T-cell (primary cell): Measurements from ENCODE around the gene TLR2. TPM values are rescaled to one million over a fixed set of nuclear protein-coding genes. Genes with fewer than 3 reads are reported as not detected.

Source experiments
- ATAC-seq, 4 experiments: fragments of 200-7000 bp in 3 of 4; fragments of 150-1000 bp in 1 of 4; cut with Tn5 transposase; replicated peaks in 1 of 4; 1 replicate in 3 of 4; 2 replicates in 1 of 4; pipeline ENCODE4 v1.10.0; 2021; ENCODE audit warnings: moderate library complexity in 3 of 4, mild to moderate bottlenecking in 2 of 4, moderate number of reproducible peaks in 1 of 4
- CTCF ChIA-PET, 2 donors: fragments of 300-600 bp; sonication (Branson Sonifier 250); formaldehyde crosslinking; loops; one replicate each; lab custom pipeline; 2022; ENCODE audit warnings: antibody characterized with exemption in 2 of 2; lab: Charles Lee
- POLR2A ChIA-PET, 2 donors: fragments of 300-600 bp; sonication (Branson Sonifier 250); formaldehyde crosslinking; loops; one replicate each; lab custom pipeline; 2022; ENCODE audit warnings: antibody characterized with exemption in 2 of 2; lab: Charles Lee
- DNase-seq, 35 experiments: peaks; one replicate each; pipeline versions ENCODE4 v3.0.0 to v3.0.0-alpha.2; 2013 to 2023
- H3K27ac ChIP-seq: one replicate; pipeline ENCODE4 v1.5.1; 2013; ENCODE audit warnings: low read length
- H3K27me3 ChIP-seq, 2 experiments: replicated peaks in 1 of 2; 1 replicate in 1 of 2; 2 replicates in 1 of 2; pipeline versions ENCODE4 v1.6.1 to v1.7.0; 2013; ENCODE audit warnings: low read length in 1 of 2, mixed read lengths in 1 of 2; ENCODE audit not compliant: control insufficient read depth in 2 of 2, insufficient read depth in 2 of 2; ENCODE audit errors: extremely low read depth in 1 of 2
- H3K36me3 ChIP-seq, 2 donors: 1 replicate in 1 of 2; 2 replicates in 1 of 2; pipeline versions ENCODE4 v1.6.1 to v1.7.0; 2013; ENCODE audit warnings: low read length in 1 of 2; ENCODE audit not compliant: control insufficient read depth in 2 of 2, insufficient read depth in 1 of 2; ENCODE audit errors: extremely low read depth in 1 of 2
- H3K4me1 ChIP-seq, 2 experiments: 1 replicate in 1 of 2; 2 replicates in 1 of 2; pipeline versions ENCODE4 v1.6.1 to v1.7.0; 2013; ENCODE audit warnings: low read length in 2 of 2, mixed read lengths in 1 of 2; ENCODE audit not compliant: insufficient read depth in 2 of 2, control insufficient read depth in 1 of 2; ENCODE audit errors: extremely low read depth in 1 of 2
- H3K4me3 ChIP-seq, 2 donors: 1 replicate in 1 of 2; 2 replicates in 1 of 2; pipeline versions ENCODE4 v1.5.1 to v1.7.0; 2013; ENCODE audit warnings: mild to moderate bottlenecking in 2 of 2, low read length in 1 of 2, moderate library complexity in 1 of 2; ENCODE audit not compliant: control insufficient read depth in 1 of 2; ENCODE audit errors: extremely low read depth in 1 of 2
- H3K9me3 ChIP-seq: 2 replicates; pipeline ENCODE4 v1.7.0; 2013
- H3K27ac Mint-ChIP-seq, 2 donors: one replicate each; pipeline ENCODE4 v1.8.0; 2020 to 2021; ENCODE audit warnings: mild to moderate bottlenecking in 2 of 2, mixed read lengths in 2 of 2
- H3K27me3 Mint-ChIP-seq, 2 donors: one replicate each; pipeline ENCODE4 v1.8.0; 2021 to 2022; ENCODE audit warnings: mixed read lengths in 2 of 2
- H3K36me3 Mint-ChIP-seq: one replicate; pipeline ENCODE4 v1.8.0; 2021; ENCODE audit warnings: mixed read lengths
- H3K4me1 Mint-ChIP-seq, 3 donors: one replicate each; pipeline ENCODE4 v1.8.0; 2020 to 2022; ENCODE audit warnings: mixed read lengths in 3 of 3, mild to moderate bottlenecking in 1 of 3
- H3K4me3 Mint-ChIP-seq, 3 donors: one replicate each; pipeline ENCODE4 v1.8.0; 2020 to 2022; ENCODE audit warnings: mild to moderate bottlenecking in 3 of 3, mixed read lengths in 3 of 3, moderate library complexity in 3 of 3
- H3K9me3 Mint-ChIP-seq, 3 donors: one replicate each; pipeline ENCODE4 v1.8.0; 2020 to 2022; ENCODE audit warnings: mixed read lengths in 3 of 3
- WGBS: methylation state at CpG from one replicate; pipeline ENCODE4 v1.1.5; 2013; ENCODE audit warnings: missing lambda C conversion rate; ENCODE audit not compliant: insufficient coverage; 5-methylcytosine and 5-hydroxymethylcytosine counted together
- total RNA-seq, 35 experiments: library from RNA in 6 of 35; stranded (reverse) in 6 of 35; fragments of 120-200 nt in 1 of 35; gene quantifications; one replicate each; pipeline versions ENCODE4 v1.2.1 to v1.2.4 and lab custom pipeline; 2013 to 2026

TLR2 gene
- total RNA-seq, 5 donors from 2014 or later (not counting 1 experiment from before 2014, with no cell fraction given), result 1.1 to 2.3 (median 1.9) TPM

DNA sequence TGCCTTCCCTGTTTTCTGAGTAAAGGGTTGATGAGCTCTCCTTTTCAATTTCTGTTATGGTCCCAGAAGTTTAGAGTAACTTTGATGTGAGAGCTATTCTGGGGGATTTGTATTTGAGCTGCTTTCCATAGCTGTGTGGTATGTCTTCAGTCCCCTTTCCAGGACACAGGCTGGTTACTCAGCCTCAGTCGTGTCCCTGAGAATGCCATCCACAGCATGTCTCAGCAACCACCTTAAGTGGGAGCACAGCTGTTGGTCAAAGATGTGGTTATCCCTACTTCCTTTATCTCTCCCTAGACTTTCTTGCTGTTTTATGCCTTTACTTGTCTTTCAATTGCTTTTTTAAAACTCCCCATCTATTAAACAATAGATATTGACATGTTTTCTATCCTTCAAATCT is 38.0 kb downstream of the TLR2 start:
- Histone ChIP-seq H3K27me3 (no peaks in the 10 kb centered on the region), H3K4me3 (no peak overlapping the region), H3K4me1 (no peaks in the 10 kb centered on the region), H3K9me3 (no peaks in the 10 kb centered on the region), H3K27ac (no peak overlapping the region), H3K36me3 (no peaks in the 10 kb centered on the region)
- ChIA-PET POLR2A (no interaction called here), CTCF (no interaction called here)
- no CpG with 5 or more reads among the region's 1 CpG for WGBS
- DNase-seq, result no peak
- Mint-ChIP-seq H3K4me3 (no peak overlapping the region), H3K36me3 (peaks cover 4% of the 10 kb centered on the region), H3K9me3 (peaks cover 8 to 14% (median 10%) of the 10 kb centered on the region in 3 donors), H3K4me1 (no peaks in the 10 kb centered on the region), H3K27me3 (peaks cover 4 to 7% of the 10 kb centered on the region in 2 donors), H3K27ac (no peak overlapping the region)
- no peak for ATAC-seq

DNA sequence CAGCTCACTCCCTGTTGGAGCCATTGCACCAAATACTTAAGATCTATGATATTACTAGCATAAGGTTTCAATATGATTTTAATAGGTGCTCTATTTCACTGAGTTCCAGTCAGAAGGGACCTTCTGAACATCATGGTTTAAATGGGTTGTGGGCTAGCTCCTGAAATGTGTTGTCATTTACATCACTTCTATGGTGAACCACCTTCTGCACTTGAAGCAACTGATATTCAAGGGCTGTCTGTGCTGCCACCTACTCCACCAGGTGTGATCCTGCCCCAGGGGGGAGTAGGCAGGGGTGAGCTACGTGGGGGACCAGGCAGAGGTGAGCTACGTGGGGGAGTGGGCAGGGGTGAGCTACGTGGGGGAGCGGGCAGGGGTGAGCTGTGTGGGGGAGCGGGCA is 40.5 kb downstream of the TLR2 start:
- DNase-seq (no peak), ATAC-seq (no peak)
- Mint-ChIP-seq H3K4me3 (no peak overlapping the region), H3K27me3 (peaks cover 1 to 4% of the 10 kb centered on the region in 2 donors), H3K9me3 (no peaks in the 10 kb centered on the region), H3K4me1 (no peaks in the 10 kb centered on the region), H3K27ac (no peak overlapping the region), H3K36me3 (no peaks in the 10 kb centered on the region)
- Histone ChIP-seq H3K27me3 (no peaks in the 10 kb centered on the region), H3K4me1 (no peaks in the 10 kb centered on the region), H3K36me3 (no peaks in the 10 kb centered on the region), H3K9me3 (no peaks in the 10 kb centered on the region), H3K27ac (no peak overlapping the region), H3K4me3 (no peak overlapping the region)
- no CpG with 5 or more reads among the region's 5 CpGs for WGBS
- CTCF ChIA-PET, result no interaction called here
- POLR2A ChIA-PET, result no interaction called here

DNA sequence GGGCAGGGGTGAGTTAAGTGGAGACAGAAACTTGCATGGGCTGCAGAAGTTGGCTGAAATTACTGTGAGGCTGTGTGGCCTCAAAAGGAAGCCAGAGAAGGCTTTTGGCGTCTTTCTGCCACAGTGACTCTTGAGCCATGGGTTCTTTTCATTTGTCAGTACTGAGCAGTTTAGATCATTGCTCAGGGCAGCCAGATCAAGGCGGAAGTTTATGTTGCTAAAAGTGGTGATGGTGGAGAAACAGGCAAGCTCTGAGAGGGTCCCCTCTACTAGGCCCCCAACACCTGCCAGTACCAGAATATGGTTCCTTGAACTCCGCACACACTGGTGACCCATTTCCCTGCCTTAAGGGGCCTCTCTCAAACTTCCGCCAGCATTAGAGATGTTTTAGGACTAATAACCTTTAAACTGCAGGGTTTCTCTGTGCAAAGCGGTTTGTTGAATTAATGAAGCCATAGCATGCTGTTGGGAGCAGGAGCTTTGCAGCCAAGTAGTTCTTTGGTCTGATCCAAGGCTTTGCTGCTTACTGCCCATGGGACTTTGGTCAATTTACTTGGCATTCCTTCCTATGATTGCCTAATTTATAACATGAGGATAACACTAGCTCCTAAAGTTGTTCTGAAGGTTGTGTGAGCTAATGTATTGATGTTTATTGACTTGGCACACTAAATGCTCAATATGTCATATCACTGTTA is 41.2 kb downstream of the TLR2 start:
- 61% methylated on average over 3 of the region's 5 CpGs for WGBS
- DNase-seq, result no peak
- Histone ChIP-seq H3K27me3 (no peaks in the 10 kb centered on the region), H3K27ac (no peak overlapping the region), H3K4me1 (no peaks in the 10 kb centered on the region), H3K4me3 (no peak overlapping the region), H3K36me3 (no peaks in the 10 kb centered on the region), H3K9me3 (no peaks in the 10 kb centered on the region)
- Mint-ChIP-seq H3K36me3 (no peaks in the 10 kb centered on the region), H3K4me3 (no peak overlapping the region), H3K9me3 (no peaks in the 10 kb centered on the region), H3K4me1 (no peaks in the 10 kb centered on the region), H3K27ac (no peak overlapping the region), H3K27me3 (peaks cover 1 to 4% of the 10 kb centered on the region in 2 donors)
- CTCF ChIA-PET, result interaction anchor here in 1 of 2 donors (1.1 kb wide), 1 partner anchor 9 kb away, joined by 3 read pairs; no protein-coding TSS in a partner anchor
- POLR2A ChIA-PET, result no interaction called here
- ATAC-seq, result no peak

DNA sequence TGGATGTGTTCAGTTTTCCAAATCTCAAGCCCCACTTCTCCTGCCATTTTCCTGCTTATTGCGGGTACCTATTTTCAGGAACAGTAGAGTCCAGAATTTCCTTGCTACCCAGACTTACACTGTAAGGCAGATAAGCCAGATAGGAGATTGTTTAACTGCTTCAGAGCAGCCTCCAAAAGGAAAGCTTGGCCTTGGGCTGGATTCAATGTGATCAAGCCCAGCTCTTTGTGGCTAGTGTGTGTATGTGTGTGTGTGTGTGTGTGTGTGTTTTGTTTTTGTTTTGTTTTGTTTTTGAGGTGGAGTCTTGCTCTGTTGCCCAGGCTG is 41.7 kb downstream of the TLR2 start:
- DNase-seq (no peak), ATAC-seq (no peak)
- H3K4me3 Mint-ChIP-seq, result no peak overlapping the region
- no peaks in the 10 kb centered on the region for H3K27me3 ChIP-seq
- H3K9me3 Mint-ChIP-seq, result no peaks in the 10 kb centered on the region
- no peak overlapping the region for H3K27ac Mint-ChIP-seq
- no peaks in the 10 kb centered on the region for H3K4me1 ChIP-seq
- POLR2A ChIA-PET, result no interaction called here
- CTCF ChIA-PET, result interaction anchor here in 1 of 2 donors (1.1 kb wide), 1 partner anchor 8 kb away, joined by 3 read pairs; no protein-coding TSS in a partner anchor
- H3K36me3 ChIP-seq, result no peaks in the 10 kb centered on the region
- peaks cover 1 to 4% of the 10 kb centered on the region in 2 donors for H3K27me3 Mint-ChIP-seq
- no CpG with 5 or more reads among the region's 1 CpG for WGBS
- H3K36me3 Mint-ChIP-seq, result no peaks in the 10 kb centered on the region
- H3K9me3 ChIP-seq, result no peaks in the 10 kb centered on the region
- no peak overlapping the region for H3K4me3 ChIP-seq
- H3K4me1 Mint-ChIP-seq, result no peaks in the 10 kb centered on the region
- H3K27ac ChIP-seq, result no peak overlapping the region

DNA sequence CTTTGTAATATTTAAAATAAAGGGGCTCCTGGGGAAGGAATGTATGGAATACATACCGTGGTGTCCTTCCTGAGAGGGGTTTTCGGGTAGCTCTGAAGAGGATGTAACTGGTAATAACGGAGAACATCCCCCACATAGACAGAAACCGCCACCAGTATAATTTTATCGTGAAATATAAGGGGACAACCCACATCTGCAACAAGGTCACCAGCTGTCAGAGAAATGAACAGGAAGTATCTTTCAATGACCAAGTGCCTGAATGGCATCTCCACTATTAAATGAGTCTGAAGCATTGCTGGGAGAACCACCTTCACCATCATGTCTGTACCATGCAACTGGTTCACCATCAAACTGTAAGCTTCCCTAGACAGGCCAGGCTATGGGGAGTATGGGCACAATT is 44.1 kb downstream of the TLR2 start:
- no peaks in the 10 kb centered on the region for H3K36me3 Mint-ChIP-seq
- Histone ChIP-seq H3K4me1 (no peaks in the 10 kb centered on the region), H3K27ac (no peak overlapping the region), H3K27me3 (no peaks in the 10 kb centered on the region), H3K4me3 (no peak overlapping the region), H3K36me3 (no peaks in the 10 kb centered on the region), H3K9me3 (no peaks in the 10 kb centered on the region)
- ATAC-seq (no peak), DNase-seq (no peak)
- no peak overlapping the region for H3K4me3 Mint-ChIP-seq
- 81% methylated on average over 2 of the region's 5 CpGs for WGBS
- CTCF ChIA-PET, result no interaction called here
- POLR2A ChIA-PET, result no interaction called here
- H3K27ac Mint-ChIP-seq, result no peak overlapping the region
- no peaks in the 10 kb centered on the region for H3K4me1 Mint-ChIP-seq
- peaks cover 2 to 4% of the 10 kb centered on the region in 2 donors for H3K27me3 Mint-ChIP-seq
- H3K9me3 Mint-ChIP-seq, result no peaks in the 10 kb centered on the region

DNA sequence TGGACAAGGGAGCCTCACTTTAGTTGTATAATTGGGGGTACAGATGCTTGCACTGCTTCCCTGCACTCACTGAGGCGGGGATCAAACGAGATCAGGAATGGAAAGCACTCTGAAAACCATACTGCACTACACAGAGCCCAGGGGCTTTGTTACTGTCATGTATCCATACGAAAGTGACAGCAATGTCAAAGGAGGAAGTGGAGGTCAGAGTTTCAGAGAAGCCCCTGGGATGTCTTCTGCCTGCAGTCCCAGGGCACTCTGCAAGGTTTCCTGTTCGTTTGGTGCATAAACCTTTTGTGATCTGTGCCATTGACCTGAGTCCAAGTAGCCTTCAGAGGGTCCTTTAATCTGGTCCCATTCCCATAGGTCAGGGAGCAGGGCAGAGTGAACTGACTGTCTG is 44.6 kb downstream of the TLR2 start:
- 46% methylated on average over 2 of the region's 4 CpGs for WGBS
- no peak for ATAC-seq
- Mint-ChIP-seq H3K36me3 (no peaks in the 10 kb centered on the region), H3K4me3 (no peak overlapping the region), H3K27ac (no peak overlapping the region), H3K9me3 (no peaks in the 10 kb centered on the region), H3K27me3 (peaks cover 2 to 4% of the 10 kb centered on the region in 2 donors), H3K4me1 (no peaks in the 10 kb centered on the region)
- ChIA-PET POLR2A (no interaction called here), CTCF (no interaction called here)
- H3K27me3 ChIP-seq, result no peaks in the 10 kb centered on the region
- H3K4me1 ChIP-seq, result no peaks in the 10 kb centered on the region
- no peaks in the 10 kb centered on the region for H3K9me3 ChIP-seq
- H3K27ac ChIP-seq, result no peak overlapping the region
- H3K36me3 ChIP-seq, result no peaks in the 10 kb centered on the region
- H3K4me3 ChIP-seq, result no peak overlapping the region
- DNase-seq, result no peak
